Stimulated activated CD8-positive, alpha-beta memory T cell treated with anti-CD3 and anti-CD28 coated beads, Interleukin-15, amount 100 ng/mL, for 1 hour (primary cell): Measurements from ENCODE around the gene STK17A.
A peak's percentile ranks its signal among the peaks of the same experiment; 100 is the strongest.
"Not testable (repeated sequence)": the region's sequence is repeated elsewhere in the genome, so short reads cannot be mapped to it uniquely, and the experiment has no call there.

Experiments used
- DNase-seq: peaks from one replicate; pipeline ENCODE4 v3.0.0-alpha.2; 2020; ENCODE audit warnings: low read depth

STK17A gene

DNA sequence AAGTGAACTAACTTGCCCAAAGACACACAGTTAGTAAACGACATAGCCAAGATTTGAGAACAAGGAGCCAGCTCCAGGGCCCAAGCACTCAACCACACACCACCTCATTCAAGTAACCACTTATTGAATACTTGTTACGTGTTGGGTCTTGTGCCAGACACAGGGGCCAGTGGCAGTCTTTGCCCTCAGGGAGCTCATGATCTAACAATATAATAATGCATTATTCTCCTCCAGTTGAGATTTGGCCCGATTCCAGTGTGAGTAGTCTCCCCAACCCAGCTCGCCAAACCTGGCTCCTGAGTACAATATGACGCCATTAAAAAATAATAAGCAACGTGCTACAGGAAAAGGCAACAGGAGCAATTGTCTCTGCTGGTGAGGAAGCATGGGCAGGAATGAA lies 14.4 kb upstream of the STK17A start:
- DNase-seq, result no peak

DNA sequence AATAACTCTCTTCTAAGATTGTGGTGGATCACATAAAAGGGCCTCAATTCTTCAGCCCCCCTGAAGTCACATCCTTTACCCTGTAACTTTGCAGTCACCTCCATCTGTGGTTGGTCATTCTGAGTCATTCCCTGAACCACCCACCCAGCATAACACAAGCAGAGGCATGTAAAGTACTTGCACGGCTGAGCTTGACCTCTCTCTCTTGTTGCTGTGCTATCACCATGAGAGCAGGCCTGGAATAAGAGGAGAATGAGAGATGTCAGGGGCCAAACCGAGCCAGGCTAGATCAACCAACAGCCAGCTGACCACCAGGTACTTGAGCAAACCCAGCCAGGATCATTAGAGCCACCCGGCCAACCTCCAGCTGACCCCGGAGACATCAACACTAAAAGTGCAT lies 13.5 kb upstream of the STK17A start:
- DNase-seq, result no peak

GRCh38 chr7:43570688-43571365 lies 12.1 kb upstream of the STK17A start:
- DNase-seq, result no peak

DNA sequence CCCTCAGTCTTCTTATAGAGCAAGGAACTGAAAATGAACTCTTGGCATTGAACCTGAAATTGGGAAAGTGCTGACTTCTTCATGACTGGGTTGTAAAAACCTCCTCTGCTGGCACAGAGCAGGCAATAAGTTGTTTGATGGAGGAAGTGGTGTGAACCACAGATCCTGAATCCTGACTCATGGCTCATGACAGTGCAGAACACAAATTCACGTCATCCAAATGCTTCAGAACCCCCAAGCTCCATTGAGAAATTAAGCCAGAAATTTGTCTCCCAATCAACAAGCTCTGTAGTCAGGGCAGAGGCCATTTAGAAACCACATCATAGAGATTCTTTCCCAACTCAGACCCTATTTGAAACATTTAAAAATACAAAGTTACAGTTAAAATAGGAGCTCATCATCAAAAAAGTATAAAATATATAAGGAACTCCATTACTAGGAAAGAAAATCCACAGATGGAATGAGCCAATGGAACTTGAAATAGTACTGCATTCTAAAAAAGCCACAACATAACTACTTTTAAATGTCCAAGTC lies 10.3 kb upstream of the STK17A start:
- DNase-seq, result no peak

DNA sequence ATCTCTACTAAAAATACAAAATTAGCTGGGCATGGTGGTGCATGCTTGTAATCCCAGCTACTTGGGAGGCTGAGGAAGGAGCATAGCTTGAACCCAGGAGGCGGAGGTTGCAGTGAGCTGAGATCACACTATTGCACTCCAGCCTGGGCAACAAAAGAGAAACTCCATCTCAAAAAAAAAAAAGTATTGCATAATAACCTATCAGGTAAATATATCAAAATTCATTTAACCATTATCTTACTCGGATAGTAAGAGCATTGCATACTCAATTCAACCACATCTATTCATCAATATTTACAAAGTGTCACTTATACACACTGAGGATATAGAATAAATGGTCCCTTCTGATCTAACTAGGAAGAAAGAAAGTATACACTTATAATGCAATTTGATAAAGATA lies 9.1 kb upstream of the STK17A start:
- DNase-seq, result not testable (repeated sequence)

- no peak for DNase-seq
Observed at GRCh38 chr7:43575506-43575905, 7.4 kb upstream of the STK17A start.

GRCh38 chr7:43576241-43576640 lies 6.7 kb upstream of the STK17A start:
- DNase-seq, result no peak

DNA sequence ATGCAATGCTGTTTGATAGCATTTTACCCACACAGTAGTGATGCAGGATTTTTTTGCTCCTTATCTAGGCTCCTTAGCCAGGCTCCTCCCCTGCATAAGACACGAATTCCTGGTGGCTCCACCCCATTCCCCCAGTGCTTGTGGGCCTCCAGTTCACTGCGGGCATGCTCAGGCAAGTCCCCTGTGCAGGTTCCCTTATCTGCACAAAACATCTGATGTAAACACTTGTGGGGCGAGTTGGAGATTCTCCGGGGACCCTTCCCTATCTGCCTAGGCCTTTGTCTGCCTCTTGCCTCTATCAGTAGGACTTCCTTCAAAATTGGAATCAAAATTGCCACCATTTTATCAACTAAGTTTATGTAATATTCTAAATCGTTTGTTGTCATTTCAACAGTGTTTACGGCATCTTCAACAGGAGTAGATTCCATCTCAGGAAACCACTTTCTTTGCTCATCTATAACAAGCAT lies 5.4 kb upstream of the STK17A start:
- no peak for DNase-seq

GRCh38 chr7:43583424-43584194 lies 701 bp downstream of the STK17A start:
- peak; percentile 44 for DNase-seq

GRCh38 chr7:43584195-43584586 lies 1.3 kb downstream of the STK17A start:
- DNase-seq, result no peak

DNA sequence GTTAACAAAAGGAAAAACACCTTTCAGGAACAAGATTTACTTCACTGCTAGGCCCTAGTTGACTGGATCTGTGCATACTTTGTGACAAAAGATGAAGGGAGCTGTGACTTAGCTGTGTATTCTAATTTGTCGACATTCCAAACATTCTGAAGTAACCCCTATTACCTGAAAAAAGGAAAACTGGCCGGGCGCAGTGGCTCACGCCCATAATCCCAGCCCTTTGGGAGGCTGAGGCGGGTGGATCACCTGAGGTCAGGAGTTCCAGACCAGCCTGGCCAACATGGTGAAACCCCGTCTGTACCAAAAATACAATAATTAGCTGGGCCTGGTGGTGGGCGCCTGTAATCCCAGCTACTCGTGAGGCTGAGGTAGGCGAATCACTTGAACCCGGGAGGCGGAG lies 1.8 kb downstream of the STK17A start:
- DNase-seq, result not testable (repeated sequence)

- DNase-seq, result no peak
Observed at GRCh38 chr7:43585562-43585961, 2.7 kb downstream of the STK17A start.

DNA sequence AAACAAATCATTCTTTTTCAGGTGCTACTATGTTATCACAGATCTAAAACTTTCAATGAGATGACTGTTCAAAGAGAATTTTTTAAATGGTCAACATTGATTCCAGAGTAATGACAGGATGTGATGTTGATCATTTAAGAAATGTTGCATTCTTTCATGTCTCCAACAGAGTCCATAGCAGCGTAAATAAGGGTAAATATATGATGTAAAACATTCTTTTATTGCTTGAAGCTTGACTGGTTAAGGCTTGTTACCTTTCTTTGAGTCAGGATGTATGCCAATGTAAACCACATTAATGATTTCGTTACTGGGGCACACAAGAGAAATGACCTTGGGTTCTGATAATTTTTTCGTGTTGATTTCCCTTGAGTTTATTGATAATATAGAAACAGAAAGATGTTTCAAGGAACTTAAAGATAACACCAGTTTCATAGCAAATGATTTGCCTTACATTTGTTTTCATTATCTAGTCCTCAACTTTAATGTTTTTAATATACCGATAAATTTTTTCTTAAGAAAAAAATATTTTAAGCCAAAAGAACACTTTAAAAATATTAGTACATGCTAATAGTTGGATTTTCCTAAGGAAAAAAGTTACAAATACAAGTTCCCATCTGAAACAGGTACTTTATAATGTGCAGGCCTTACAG lies 3.5 kb downstream of the STK17A start:
- DNase-seq, result no peak

GRCh38 chr7:43588477-43589132 lies 5.7 kb downstream of the STK17A start:
- no peak for DNase-seq

GRCh38 chr7:43589133-43589478 lies 6.2 kb downstream of the STK17A start:
- DNase-seq, result no peak

DNA sequence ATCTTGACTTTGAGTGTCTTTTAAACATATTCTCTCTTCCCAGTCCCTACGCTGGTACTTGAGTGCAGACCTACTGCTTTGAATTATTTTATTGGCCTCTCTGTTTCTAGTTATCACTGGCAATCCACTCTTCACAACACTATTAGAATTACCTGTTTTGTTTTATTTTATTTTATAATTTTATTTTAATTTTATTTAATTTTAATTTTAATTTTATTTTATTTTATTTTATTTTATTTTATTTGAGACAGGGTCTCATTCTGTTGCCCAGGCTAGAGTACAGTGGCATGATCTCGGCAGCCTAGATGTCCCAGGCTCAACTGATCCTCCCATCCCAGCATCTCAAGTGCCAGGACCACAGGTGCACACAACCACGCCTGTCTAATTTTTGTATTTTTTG lies 6.8 kb downstream of the STK17A start:
- no peak for DNase-seq

GRCh38 chr7:43590862-43591557 lies 8.1 kb downstream of the STK17A start:
- DNase-seq, result no peak

- no peak for DNase-seq
Observed at GRCh38 chr7:43591558-43592180, 8.8 kb downstream of the STK17A start.

DNA sequence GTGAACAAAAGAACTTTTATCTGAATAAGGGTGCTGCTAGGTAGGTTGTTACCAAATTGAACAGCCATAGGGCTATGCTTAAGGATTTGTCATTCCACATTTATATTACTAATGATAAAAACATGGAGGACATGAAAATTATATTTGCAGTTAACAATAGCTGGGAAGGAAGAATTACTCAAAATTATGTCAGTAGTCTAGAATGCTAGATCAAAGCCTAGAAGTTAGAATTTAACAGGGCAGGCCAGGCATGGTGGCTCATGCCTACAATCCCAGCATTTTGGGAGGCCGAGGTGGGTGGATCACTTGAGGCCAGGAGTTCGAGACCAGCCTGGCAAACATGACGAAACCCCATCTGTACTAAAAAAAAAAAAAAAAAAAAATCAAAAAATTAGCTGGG lies 9.4 kb downstream of the STK17A start:
- DNase-seq, result no peak

- no peak for DNase-seq
Observed at GRCh38 chr7:43593010-43593409, 10.1 kb downstream of the STK17A start.

DNA sequence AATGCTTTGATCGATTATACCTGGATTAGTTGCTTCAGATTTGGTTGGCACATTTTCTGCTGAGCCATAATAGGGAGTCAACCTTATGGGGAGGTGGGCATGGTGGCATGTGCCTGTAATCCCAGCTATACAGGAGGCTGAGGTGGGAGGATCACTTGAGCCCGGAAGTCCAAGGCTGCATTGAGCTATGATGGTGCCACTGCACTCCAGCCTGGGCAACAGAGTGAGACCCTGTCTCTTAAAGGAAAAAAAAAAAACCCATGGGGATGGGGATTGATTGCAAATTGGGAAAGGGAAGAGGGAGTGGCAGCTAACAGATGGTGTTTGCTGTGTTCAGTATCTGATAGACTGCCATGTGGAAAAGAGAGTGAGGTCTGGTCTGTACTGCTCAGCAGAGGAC lies 11.1 kb downstream of the STK17A start:
- DNase-seq, result no peak
